A549 (cell line): ENCODE results near the gene MAPT. TPM values are rescaled to one million over a fixed set of nuclear protein-coding genes. Genes with fewer than 3 reads are reported as not detected.

Source experiments
- ATAC-seq, 2 experiments: fragments of 200-7000 bp in 1 of 2; fragments of >200 bp in 1 of 2; cut with Nextera tagmentation in 1 of 2; cut with Tn5 transposase in 1 of 2; 3 replicates each; pipeline versions ENCODE4 v1.8.0 to v1.9.1; 2018 to 2020; ENCODE audit warnings: mild to moderate bottlenecking in 1 of 2, moderate library complexity in 1 of 2
- CTCF ChIA-PET: fragments of 300-600 bp; sonication (Branson Sonifier 250); formaldehyde crosslinking; extraction: SDS; loops from one replicate; lab custom pipeline; 2021; ENCODE audit warnings: antibody characterized with exemption, inconsistent platforms; lab: Yijun Ruan, JAX
- POLR2A ChIA-PET: fragments of 350-600 bp; formaldehyde crosslinking; extraction: SDS; loops from one replicate; lab custom pipeline; 2021; ENCODE audit warnings: antibody characterized with exemption, inconsistent platforms; lab: Yijun Ruan, JAX
- DNase-seq, 2 experiments: peaks; one replicate each; pipeline versions ENCODE4 v3.0.0 to v3.0.0-alpha.2; 2011 to 2016; ENCODE audit warnings: low read depth in 1 of 2, low spot score in 1 of 2
- FAIRE-seq: peaks from 2 replicates; lab custom pipeline; 2011; peaks lifted over from hg19 to GRCh38; lab: Jason Lieb, UNC
- H3K27ac ChIP-seq, 2 experiments: fragments of >200 bp; sonication (Bioruptor Twin); formaldehyde crosslinking; 3 replicates each; pipeline ENCODE4 v1.5.1; 2016 to 2017
- H3K4me1 ChIP-seq: fragments of >200 bp; sonication (Bioruptor Twin); formaldehyde crosslinking; 3 replicates; pipeline ENCODE4 v1.6.1; 2016
- H3K4me2 ChIP-seq: fragments of >200 bp; sonication (Bioruptor Twin); formaldehyde crosslinking; 3 replicates; pipeline ENCODE4 v1.6.1; 2016
- H3K4me3 ChIP-seq: fragments of >200 bp; sonication (Bioruptor Twin); formaldehyde crosslinking; 3 replicates; pipeline ENCODE4 v1.5.1; 2016
- H3K9me3 ChIP-seq: fragments of >200 bp; sonication (Bioruptor Twin); formaldehyde crosslinking; 3 replicates; pipeline ENCODE4 v1.6.1; 2016
- CBX2 ChIP-seq: fragments of 200-600 bp; sonication (generic); IDR thresholded peaks from 2 replicates; pipeline ENCODE4 v1.6.1; 2016; ENCODE audit warnings: low read depth, mild to moderate bottlenecking, borderline replicate concordance
- CHD2 ChIP-seq: fragments of 150-350 bp; IDR thresholded peaks from 2 replicates; pipeline ENCODE4 v1.6.1; 2014; ENCODE audit warnings: low read length; ENCODE audit not compliant: partially characterized antibody
- CHD4 ChIP-seq: fragments of 200-600 bp; sonication (generic); IDR thresholded peaks from 2 replicates; pipeline ENCODE4 v1.6.1; 2016; ENCODE audit warnings: antibody characterized with exemption, mild to moderate bottlenecking, borderline replicate concordance
- E2F6 ChIP-seq: IDR thresholded peaks from 2 replicates; pipeline ENCODE4 v1.6.1; 2012; ENCODE audit warnings: low read depth, borderline replicate concordance
- EHF ChIP-seq: fragments of 250-450 bp; sonication (Bioruptor Pico); IDR thresholded peaks from 2 replicates; pipeline ENCODE4 v1.5.0; 2020; ENCODE audit warnings: mild to moderate bottlenecking
- EHMT2 ChIP-seq: fragments of 200-600 bp; sonication (generic); IDR thresholded peaks from 2 replicates; pipeline ENCODE4 v1.6.1; 2016; ENCODE audit warnings: antibody characterized with exemption, low read depth, mild to moderate bottlenecking, moderate library complexity
- EP300 ChIP-seq, 2 experiments: fragments of >200 bp; sonication (Bioruptor Twin); formaldehyde crosslinking; IDR thresholded peaks; 2 replicates in 1 of 2; 3 replicates in 1 of 2; pipeline ENCODE4 v1.6.1; 2016 to 2017
- FOSB ChIP-seq: fragments of 250-450 bp; sonication (Bioruptor Pico); IDR thresholded peaks from 2 replicates; pipeline ENCODE4 v1.5.0; 2020; ENCODE audit warnings: mild to moderate bottlenecking, moderate library complexity
- HES2 ChIP-seq: fragments of >200 bp; sonication (Bioruptor Twin); formaldehyde crosslinking; IDR thresholded peaks from 2 replicates; pipeline ENCODE4 v1.6.1; 2016
- HOXA7 ChIP-seq: fragments of 250-450 bp; sonication (Bioruptor Pico); IDR thresholded peaks from 2 replicates; pipeline ENCODE4 v1.5.0; 2020; ENCODE audit warnings: mild to moderate bottlenecking, moderate library complexity
- HOXB13 ChIP-seq: fragments of 250-450 bp; sonication (Bioruptor Pico); IDR thresholded peaks from 2 replicates; pipeline ENCODE4 v1.5.0; 2020; ENCODE audit warnings: low read depth, mild to moderate bottlenecking, moderate library complexity
- HOXB5 ChIP-seq: fragments of 250-450 bp; sonication (Bioruptor Pico); IDR thresholded peaks from 2 replicates; pipeline ENCODE4 v1.5.0; 2020; ENCODE audit warnings: mild to moderate bottlenecking, moderate library complexity
- JUNB ChIP-seq: fragments of >200 bp; sonication (Bioruptor Twin); formaldehyde crosslinking; IDR thresholded peaks from 2 replicates; pipeline ENCODE4 v1.6.1; 2016
- KDM1A ChIP-seq: fragments of 200-600 bp; sonication (generic); IDR thresholded peaks from 2 replicates; pipeline ENCODE4 v1.6.1; 2016; ENCODE audit warnings: low read depth, mild to moderate bottlenecking
- NFE2L2 ChIP-seq: fragments of 150-350 bp; conservative IDR thresholded peaks from 2 replicates; pipeline ENCODE4 v1.6.1; 2014; ENCODE audit warnings: low read length
- NR3C1 ChIP-seq: fragments of >200 bp; sonication (Bioruptor Twin); formaldehyde crosslinking; IDR thresholded peaks from 3 replicates; pipeline ENCODE4 v1.6.1; 2017
- POLR2A ChIP-seq: IDR thresholded peaks from 2 replicates; pipeline ENCODE4 v1.6.1; 2012; ENCODE audit warnings: mild to moderate bottlenecking, low read length
- RAD21 ChIP-seq, 2 experiments: fragments of >200 bp in 1 of 2; sonication (Bioruptor Twin) in 1 of 2; formaldehyde crosslinking in 1 of 2; IDR thresholded peaks in 1 of 2; conservative IDR thresholded peaks in 1 of 2; 2 replicates in 1 of 2; 3 replicates in 1 of 2; pipeline ENCODE4 v1.6.1; 2012 to 2018; ENCODE audit warnings: inconsistent platforms in 1 of 2
- RCOR1 ChIP-seq: fragments of 150-350 bp; IDR thresholded peaks from 2 replicates; pipeline ENCODE4 v1.6.1; 2014; ENCODE audit warnings: antibody characterized with exemption, low read length, low read depth
- SREBF2 ChIP-seq: fragments of 450-650 bp; IDR thresholded peaks from 2 replicates; pipeline ENCODE4 v1.6.1; 2014; ENCODE audit warnings: mild to moderate bottlenecking, moderate library complexity
- TFCP2L1 ChIP-seq: fragments of 250-450 bp; sonication (Bioruptor Pico); IDR thresholded peaks from 2 replicates; pipeline ENCODE4 v1.5.0; 2021; ENCODE audit warnings: mild to moderate bottlenecking
- USF2 ChIP-seq: fragments of 450-650 bp; IDR thresholded peaks from 2 replicates; pipeline ENCODE4 v1.6.1; 2014; ENCODE audit warnings: antibody characterized with exemption
- ZNF302 ChIP-seq: fragments of 250-450 bp; sonication (Bioruptor Pico); IDR thresholded peaks from 2 replicates; pipeline ENCODE4 v1.9.0; 2021; ENCODE audit warnings: inconsistent platforms, mild to moderate bottlenecking, moderate library complexity
- ZSCAN20 ChIP-seq: fragments of 250-450 bp; sonication (Bioruptor Pico); IDR thresholded peaks from 2 replicates; pipeline ENCODE4 v1.8.0; 2022; ENCODE audit warnings: mild to moderate bottlenecking, moderate library complexity
- WGBS: methylation state at CpG from one replicate; pipeline ENCODE4 v1.1.6; 2017; ENCODE audit errors: missing lambda C conversion rate; 5-methylcytosine and 5-hydroxymethylcytosine counted together
- polyA plus RNA-seq, 4 experiments: library from polyadenylated mRNA; depleted of rRNA in 3 of 4; stranded (reverse); fragments of >200 nt; fragmentation: RNase III in 1 of 4; extraction: RNeasy Plus Mini Kit Qiagen cat#74134 plus additional on column Dnase treatment in 1 of 4; gene quantifications; 2 replicates in 3 of 4; 3 replicates in 1 of 4; pipeline ENCODE4 v1.2.3, GENCODE V29; 2011 to 2017
- TF ChIP-seq, protein P1 (sequence below): fragments of 250-450 bp; sonication (Bioruptor Pico); IDR thresholded peaks from 2 replicates; pipeline ENCODE4 v1.5.0; 2021; ENCODE audit warnings: mild to moderate bottlenecking, moderate library complexity, borderline replicate concordance
- TF ChIP-seq, protein P2 (sequence below): fragments of 150-350 bp; IDR thresholded peaks from 2 replicates; pipeline ENCODE4 v1.6.1; 2014; ENCODE audit warnings: low read depth, mild to moderate bottlenecking, low read length

The MAPT gene
- polyA plus RNA-seq, 2 of the 4 experiments (the other 2 are of a cell fraction), result 1.2 to 1.6 TPM

- no peak overlapping the region for H3K27ac ChIP-seq
- 96% methylated on average over 5 of the region's 5 CpGs for WGBS
- DNase-seq (no peak), FAIRE-seq (no peak), ATAC-seq (no peak)
- H3K4me2 ChIP-seq, result no peak overlapping the region
- peaks cover 37% of the 10 kb centered on the region for H3K4me1 ChIP-seq
- TF ChIP-seq RAD21 (conservative IDR thresholded peaks at IDR 0.05 in 1 of 2, IDR thresholded peaks at IDR 0.05 in 1 of 2), result no peak
- TF ChIP-seq ZNF302 (CRISPR knock-in tag), result no peak
- no peak for TF ChIP-seq ZSCAN20 (CRISPR knock-in tag)
- no peak for TF ChIP-seq JUNB
- no peak for TF ChIP-seq EHF (CRISPR knock-in tag)
- TF ChIP-seq CBX2, result no peak
- no peak for TF ChIP-seq HOXB5 (CRISPR knock-in tag)
- TF ChIP-seq HOXA7 (CRISPR knock-in tag), result no peak
- TF ChIP-seq CHD4, result no peak
- H3K4me3 ChIP-seq, result no peak overlapping the region
- no peaks in the 10 kb centered on the region for H3K9me3 ChIP-seq
- ChIA-PET CTCF (interaction anchor here (0.9 to 9.4 kb wide), 9 partner anchors 11 to 165 kb away, joined by 3 to 183 read pairs (median 4); partner anchors contain the start of gene KANSL1), POLR2A (no interaction called here)
These were observed 153.0 kb downstream of the MAPT start for GRCh38 chr17:46047398-46047797.

GRCh38 chr17:46047856-46048255 is 153.5 kb downstream of the MAPT start:
- no peak for DNase-seq
- no peaks in the 10 kb centered on the region for H3K9me3 ChIP-seq

More at GRCh38 chr17:46047856-46048255, 153.5 kb downstream of the MAPT start:
- CTCF ChIA-PET, result interaction anchor here (1.2 to 9.4 kb wide), 5 partner anchors 10 to 161 kb away, joined by 3 to 183 read pairs (median 4); partner anchors contain the start of gene KANSL1
- no peak overlapping the region for H3K4me2 ChIP-seq
- ATAC-seq, result no peak
- 94% methylated on average over 8 of the region's 8 CpGs for WGBS
- H3K4me1 ChIP-seq, result peaks cover 39% of the 10 kb centered on the region
- POLR2A ChIA-PET, result no interaction called here
- no peak for FAIRE-seq
- no peak overlapping the region for H3K4me3 ChIP-seq
- TF ChIP-seq NR3C1 (no peak), CHD2 (no peak), RAD21 (conservative IDR thresholded peaks at IDR 0.05 in 1 of 2, IDR thresholded peaks at IDR 0.05 in 1 of 2) (no peak), RCOR1 (no peak), USF2 (no peak), HES2 (no peak), E2F6 (no peak), TFCP2L1 (CRISPR knock-in tag) (no peak), POLR2A (no peak), HOXB13 (CRISPR knock-in tag) (no peak), NFE2L2 (no peak), CHD4 (no peak), EP300 (IDR thresholded peaks at IDR 0.05) (no peak), EHMT2 (no peak), SREBF2 (no peak), FOSB (CRISPR knock-in tag) (no peak), KDM1A (no peak)
- TF ChIP-seq, protein P1, sequence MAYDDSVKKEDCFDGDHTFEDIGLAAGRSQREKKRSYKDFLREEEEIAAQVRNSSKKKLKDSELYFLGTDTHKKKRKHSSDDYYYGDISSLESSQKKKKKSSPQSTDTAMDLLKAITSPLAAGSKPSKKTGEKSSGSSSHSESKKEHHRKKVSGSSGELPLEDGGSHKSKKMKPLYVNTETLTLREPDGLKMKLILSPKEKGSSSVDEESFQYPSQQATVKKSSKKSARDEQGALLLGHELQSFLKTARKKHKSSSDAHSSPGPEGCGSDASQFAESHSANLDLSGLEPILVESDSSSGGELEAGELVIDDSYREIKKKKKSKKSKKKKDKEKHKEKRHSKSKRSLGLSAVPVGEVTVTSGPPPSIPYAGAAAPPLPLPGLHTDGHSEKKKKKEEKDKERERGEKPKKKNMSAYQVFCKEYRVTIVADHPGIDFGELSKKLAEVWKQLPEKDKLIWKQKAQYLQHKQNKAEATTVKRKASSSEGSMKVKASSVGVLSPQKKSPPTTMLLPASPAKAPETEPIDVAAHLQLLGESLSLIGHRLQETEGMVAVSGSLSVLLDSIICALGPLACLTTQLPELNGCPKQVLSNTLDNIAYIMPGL (CRISPR knock-in tag), result no peak
- TF ChIP-seq, protein P2, sequence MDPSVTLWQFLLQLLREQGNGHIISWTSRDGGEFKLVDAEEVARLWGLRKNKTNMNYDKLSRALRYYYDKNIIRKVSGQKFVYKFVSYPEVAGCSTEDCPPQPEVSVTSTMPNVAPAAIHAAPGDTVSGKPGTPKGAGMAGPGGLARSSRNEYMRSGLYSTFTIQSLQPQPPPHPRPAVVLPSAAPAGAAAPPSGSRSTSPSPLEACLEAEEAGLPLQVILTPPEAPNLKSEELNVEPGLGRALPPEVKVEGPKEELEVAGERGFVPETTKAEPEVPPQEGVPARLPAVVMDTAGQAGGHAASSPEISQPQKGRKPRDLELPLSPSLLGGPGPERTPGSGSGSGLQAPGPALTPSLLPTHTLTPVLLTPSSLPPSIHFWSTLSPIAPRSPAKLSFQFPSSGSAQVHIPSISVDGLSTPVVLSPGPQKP, result no peak
- TF ChIP-seq, all 56 proteins: peak for 0
- no peak overlapping the region for H3K27ac ChIP-seq
